SU-DHL-6 (cell line): ENCODE measurements around the gene IYD.

Source experiments
- H2AFZ ChIP-seq: fragments of 200-600 bp; sonication (generic); 2 replicates; pipeline ENCODE4 v1.6.1; 2014; ENCODE audit warnings: low read depth, mild to moderate bottlenecking, moderate library complexity, mixed read lengths, antibody characterized with exemption, low read length; ENCODE audit not compliant: severe bottlenecking
- H3F3A ChIP-seq: fragments of 200-600 bp; shearing (Covaris generic); 2 replicates; pipeline ENCODE4 v1.6.0; 2016; ENCODE audit warnings: antibody characterized with exemption, mild to moderate bottlenecking; ENCODE audit not compliant: insufficient read depth
- H3K27ac ChIP-seq: fragments of 200-600 bp; sonication (generic); 2 replicates; pipeline ENCODE4 v1.5.1; 2016; ENCODE audit warnings: low read depth, mild to moderate bottlenecking, low read length, moderate library complexity, mixed read lengths
- H3K27me3 ChIP-seq: fragments of 200-600 bp; sonication (generic), shearing (Covaris generic); 2 replicates; pipeline ENCODE4 v1.6.0; 2014; ENCODE audit warnings: mild to moderate bottlenecking, low read length
- H3K36me3 ChIP-seq: fragments of 200-600 bp; sonication (generic); 2 replicates; pipeline ENCODE4 v1.6.1; 2014; ENCODE audit warnings: mild to moderate bottlenecking, low read length, mixed read lengths
- H3K4me2 ChIP-seq: fragments of 300-600, 200-600 bp; shearing (Covaris generic), sonication (generic); 2 replicates; pipeline ENCODE4 v1.6.0; 2014; ENCODE audit warnings: low read length, low read depth, mild to moderate bottlenecking; ENCODE audit not compliant: poor library complexity, severe bottlenecking
- H3K4me3 ChIP-seq: fragments of 200-600 bp; sonication (generic); 2 replicates; pipeline ENCODE4 v1.5.1; 2014; ENCODE audit warnings: antibody characterized with exemption, low read length, mild to moderate bottlenecking, mixed read lengths; ENCODE audit not compliant: insufficient read depth, poor library complexity, severe bottlenecking
- H3K79me2 ChIP-seq: fragments of 200-600 bp; sonication (generic); 2 replicates; pipeline ENCODE4 v1.6.1; 2014; ENCODE audit warnings: mild to moderate bottlenecking, low read length, moderate library complexity; ENCODE audit not compliant: insufficient read depth
- H3K9ac ChIP-seq: fragments of 200-600 bp; sonication (generic); 2 replicates; pipeline ENCODE4 v1.7.0; 2014; ENCODE audit warnings: mild to moderate bottlenecking, low read length
- H3K9me2 ChIP-seq: fragments of 200-600 bp; sonication (generic); replicated peaks from 2 replicates; pipeline ENCODE4 v1.6.1; 2014; ENCODE audit warnings: low read length; ENCODE audit not compliant: insufficient read depth
- H3K9me3 ChIP-seq: fragments of 200-600 bp; sonication (generic); 2 replicates; pipeline ENCODE4 v1.6.1; 2014; ENCODE audit warnings: low read length, mixed read lengths; ENCODE audit not compliant: insufficient read depth
- H4K20me1 ChIP-seq: fragments of 200-600 bp; sonication (generic); 2 replicates; pipeline ENCODE4 v1.6.1; 2014; ENCODE audit warnings: low read depth, mild to moderate bottlenecking, antibody characterized with exemption, low read length, moderate library complexity, mixed read lengths
- CTCF ChIP-seq: fragments of 200-600 bp; sonication (generic); IDR thresholded peaks from one replicate; pipeline ENCODE4 v1.5.1; 2017; ENCODE audit warnings: antibody characterized with exemption, mild to moderate bottlenecking, low read length, moderate library complexity; ENCODE audit not compliant: insufficient read depth, poor library complexity, severe bottlenecking
- EZH2phosphoT487 ChIP-seq: fragments of 200-600 bp; sonication (generic), shearing (Covaris generic); conservative IDR thresholded peaks from 2 replicates; pipeline ENCODE4 v1.6.1; 2018; ENCODE audit warnings: mild to moderate bottlenecking, antibody characterized with exemption, low read length, moderate library complexity, mixed read lengths

The IYD gene

GRCh38 chr6:150336299-150336698 lies 32.5 kb upstream of the IYD start:
- H3K27ac ChIP-seq, result no peak overlapping the region
- no peaks in the 10 kb centered on the region for H3K27me3 ChIP-seq
- H3F3A ChIP-seq, result no peaks in the 10 kb centered on the region
- no peak for TF ChIP-seq EZH2phosphoT487
- TF ChIP-seq CTCF, result no peak
- H3K9ac ChIP-seq, result no peak overlapping the region
- H3K79me2 ChIP-seq, result no peaks in the 10 kb centered on the region
- H3K4me2 ChIP-seq, result no peak overlapping the region
- no peak overlapping the region for H2AFZ ChIP-seq
- no peaks in the 10 kb centered on the region for H3K9me3 ChIP-seq
- no peaks in the 10 kb centered on the region for H3K36me3 ChIP-seq
- H3K9me2 ChIP-seq, result no peaks in the 10 kb centered on the region
- H3K4me3 ChIP-seq, result no peak overlapping the region
- no peaks in the 10 kb centered on the region for H4K20me1 ChIP-seq

DNA sequence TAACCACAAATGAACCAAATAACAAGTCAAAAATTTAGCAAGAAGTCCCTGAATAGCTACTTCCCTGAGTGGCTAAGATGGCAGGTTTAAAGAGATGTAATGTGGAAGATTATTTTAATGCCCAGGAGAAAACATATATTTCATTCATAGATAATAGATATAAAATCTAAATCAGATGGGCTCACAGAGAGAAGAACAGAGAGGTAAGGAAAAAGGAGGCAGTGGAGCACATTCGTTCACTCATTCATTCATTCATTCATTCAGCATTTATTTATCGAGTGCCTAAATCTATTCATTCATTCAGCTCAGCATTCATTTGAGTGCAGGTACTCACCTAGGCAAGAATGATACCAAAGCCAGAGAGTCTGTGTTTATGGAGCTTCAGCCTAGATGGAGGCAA lies 32.1 kb upstream of the IYD start:
- Histone ChIP-seq H3K36me3 (no peaks in the 10 kb centered on the region), H3K4me3 (no peak overlapping the region), H3K79me2 (no peaks in the 10 kb centered on the region), H3K27ac (no peak overlapping the region), H2AFZ (no peak overlapping the region), H3K9ac (no peak overlapping the region), H3K9me2 (no peaks in the 10 kb centered on the region), H3K9me3 (no peaks in the 10 kb centered on the region), H3K4me2 (no peak overlapping the region), H3F3A (no peaks in the 10 kb centered on the region), H4K20me1 (no peaks in the 10 kb centered on the region), H3K27me3 (no peaks in the 10 kb centered on the region)
- TF ChIP-seq EZH2phosphoT487, result no peak
- TF ChIP-seq CTCF, result no peak

GRCh38 chr6:150342126-150342525 lies 26.7 kb upstream of the IYD start:
- Histone ChIP-seq H3K27ac (no peak overlapping the region), H3K9me3 (no peaks in the 10 kb centered on the region)

More at GRCh38 chr6:150342126-150342525, 26.7 kb upstream of the IYD start:
- Histone ChIP-seq H3K4me2 (no peak overlapping the region), H3K4me3 (no peak overlapping the region), H3K9me2 (no peaks in the 10 kb centered on the region), H3K79me2 (no peaks in the 10 kb centered on the region), H3F3A (no peaks in the 10 kb centered on the region), H3K36me3 (no peaks in the 10 kb centered on the region), H3K27me3 (no peaks in the 10 kb centered on the region), H4K20me1 (no peaks in the 10 kb centered on the region), H3K9ac (no peak overlapping the region), H2AFZ (no peak overlapping the region)
- TF ChIP-seq CTCF (no peak), EZH2phosphoT487 (no peak)
